GM18508 (cell line): Measurements from ENCODE around the gene LMTK3.

Experiments
- ATAC-seq: cut with Tn5 transposase; IDR thresholded peaks from one replicate; pipeline ENCODE4 v1.9.1; 2021; ENCODE audit warnings: moderate number of reproducible peaks; ENCODE audit not compliant: insufficient read depth, unreplicated experiment

Gene LMTK3

GRCh38 chr19:48474084-48474592 is 37.5 kb downstream of the LMTK3 start:
- ATAC-seq, result no peak

GRCh38 chr19:48473161-48473966 is 38.3 kb downstream of the LMTK3 start:
- no peak for ATAC-seq

- ATAC-seq, result no peak
These were observed 39.8 kb downstream of the LMTK3 start for GRCh38 chr19:48471836-48472235.

GRCh38 chr19:48470856-48471255 is 40.8 kb downstream of the LMTK3 start:
- no peak for ATAC-seq

GRCh38 chr19:48469934-48470680 is 41.5 kb downstream of the LMTK3 start:
- ATAC-seq, result no peak

GRCh38 chr19:48469289-48469881 is 42.2 kb downstream of the LMTK3 start, which contains the start of gene CYTH2:
Gene CYTH2, plus strand, starts transcription at chr19:48469369. Its CDS starts 139 bp downstream, at chr19:48469508.
- no peak for ATAC-seq

- peak; percentile 83 for ATAC-seq
These were observed 42.8 kb downstream of the LMTK3 start for GRCh38 chr19:48468772-48469288.

- no peak for ATAC-seq
These were observed 44.9 kb downstream of the LMTK3 start for GRCh38 chr19:48466561-48467325.

- ATAC-seq, result no peak
These were observed 46.4 kb downstream of the LMTK3 start for GRCh38 chr19:48465215-48465614.

GRCh38 chr19:48461982-48462655 is 49.5 kb downstream of the LMTK3 start:
- no peak for ATAC-seq

GRCh38 chr19:48461651-48461981 is 50.0 kb downstream of the LMTK3 start:
- ATAC-seq, result no peak

- ATAC-seq, result no peak
These were observed 53.6 kb downstream of the LMTK3 start for GRCh38 chr19:48458016-48458415.

- no peak for ATAC-seq
These were observed 54.8 kb downstream of the LMTK3 start for GRCh38 chr19:48456864-48457263.

- ATAC-seq, result no peak
These were observed 55.6 kb downstream of the LMTK3 start for GRCh38 chr19:48455908-48456562.

- no peak for ATAC-seq
These were observed 56.3 kb downstream of the LMTK3 start, which contains the start of gene KCNJ14 for GRCh38 chr19:48455171-48455907. Gene KCNJ14, plus strand, starts transcription at chr19:48455574. Its CDS starts 6,151 bp downstream, at chr19:48461725.

GRCh38 chr19:48454150-48454730 is 57.4 kb downstream of the LMTK3 start:
- ATAC-seq, result no peak

- ATAC-seq, result no peak
These were observed 59.1 kb downstream of the LMTK3 start for GRCh38 chr19:48452289-48453190.
